ENCODE data around the gene LPAR5. TPM values are rescaled to one million over a fixed set of nuclear protein-coding genes. Genes with fewer than 3 reads are reported as not detected.

The LPAR5 gene
- total RNA-seq, result 0.12 TPM in 1 of 2 replicates, not detected in the other

GRCh38 chr12:6635856-6636531 lies at the start of gene LPAR5:
LPAR5 (minus strand) TSS chr12:6635959; CDS start chr12:6621248, 14,711 bp downstream.

GRCh38 chr12:6662906-6663742 lies 27.4 kb upstream of the LPAR5 start, which contains the start of gene ING4:
ING4 (minus strand) TSS chr12:6663119; CDS start chr12:6663101, 18 bp downstream.

GRCh38 chr12:6647083-6647604 lies 11.4 kb upstream of the LPAR5 start, which contains the start of gene ACRBP:
ACRBP (minus strand) TSS chr12:6647432; CDS start chr12:6647366, 66 bp downstream.

Other genes with a start within 250 kb of the LPAR5 start
- gene CD27, start 191.0 kb downstream of the LPAR5 start, total RNA-seq, result 0.12 TPM in 1 of 2 replicates, not detected in the other
- gene TAPBPL, start 183.9 kb downstream of the LPAR5 start, total RNA-seq, result 7.1 and 12.1 TPM in 2 replicates
- 3.3 and 7.4 TPM in 2 replicates for gene VAMP1, start 165.3 kb downstream of the LPAR5 start, total RNA-seq
- 87.9 and 108 TPM in 2 replicates for gene MRPL51, start 142.7 kb downstream of the LPAR5 start, total RNA-seq
- 59.0 and 113 TPM in 2 replicates for gene NCAPD2, start 141.9 kb downstream of the LPAR5 start, total RNA-seq
- gene GAPDH, start 101.4 kb downstream of the LPAR5 start, total RNA-seq, result 5,674 and 7,219 TPM in 2 replicates
- 15.0 and 15.1 TPM in 2 replicates for gene IFFO1, start 79.9 kb downstream of the LPAR5 start, total RNA-seq
- 25.4 and 29.9 TPM in 2 replicates for gene NOP2, start 67.7 kb downstream of the LPAR5 start, total RNA-seq
- gene CHD4, start 28.6 kb downstream of the LPAR5 start, total RNA-seq, result 259 and 264 TPM in 2 replicates
- 0.22 and 0.25 TPM in 2 replicates for gene ACRBP, start 11.5 kb upstream of the LPAR5 start, total RNA-seq
- 20.8 and 30.4 TPM in 2 replicates for gene ING4, start 27.2 kb upstream of the LPAR5 start, total RNA-seq
- 10.1 and 10.3 TPM in 2 replicates for gene ZNF384, start 53.4 kb upstream of the LPAR5 start, total RNA-seq
- gene PIANP, start 64.9 kb upstream of the LPAR5 start, total RNA-seq, result under 0.01 TPM in 1 of 2 replicates, not detected in the other
- 76.7 and 77.9 TPM in 2 replicates for gene COPS7A, start 88.1 kb upstream of the LPAR5 start, total RNA-seq
- gene MLF2, start 117.2 kb upstream of the LPAR5 start, total RNA-seq, result 131 and 181 TPM in 2 replicates
- 60.1 and 63.5 TPM in 2 replicates for gene PTMS, start 130.4 kb upstream of the LPAR5 start, total RNA-seq
- gene LAG3, start 136.6 kb upstream of the LPAR5 start, total RNA-seq, result under 0.01 and 0.11 TPM in 2 replicates
- gene CD4, start 153.6 kb upstream of the LPAR5 start, total RNA-seq, result 0.25 TPM in 1 of 2 replicates, not detected in the other
- gene GPR162, start 185.9 kb upstream of the LPAR5 start, total RNA-seq, result 5.0 and 6.0 TPM in 2 replicates
- gene P3H3, start 192.4 kb upstream of the LPAR5 start, total RNA-seq, result 133 and 175 TPM in 2 replicates
- gene GNB3, start 205.0 kb upstream of the LPAR5 start, total RNA-seq, result 2.9 and 3.7 TPM in 2 replicates
- 9.0 and 35.9 TPM in 2 replicates for gene CDCA3, start 215.3 kb upstream of the LPAR5 start, total RNA-seq
- gene USP5, start 216.2 kb upstream of the LPAR5 start, total RNA-seq, result 94.9 and 147 TPM in 2 replicates
- 1,238 and 1,525 TPM in 2 replicates for gene TPI1, start 231.6 kb upstream of the LPAR5 start, total RNA-seq
- 7.0 and 9.5 TPM in 2 replicates for gene SPSB2, start 237.3 kb upstream of the LPAR5 start, total RNA-seq

Data from uterine smooth muscle cell (primary cell).